HEK293 (cell line): Measurements from ENCODE around the gene CCDC149.

Experiments used
- CTCF ChIA-PET: fragments of 350-600 bp; formaldehyde crosslinking; extraction: SDS; loops from one replicate; lab custom pipeline; 2021; ENCODE audit warnings: antibody characterized with exemption; lab: Yijun Ruan, JAX
- POLR2A ChIA-PET: fragments of 300-600 bp; formaldehyde crosslinking; extraction: SDS; loops from one replicate; lab custom pipeline; 2020; ENCODE audit warnings: antibody characterized with exemption, inconsistent platforms; lab: Yijun Ruan, JAX
- H3K27ac ChIP-seq: fragments of 200-500 bp; sonication (Bioruptor generic); 2 replicates; pipeline ENCODE4 v1.5.1; 2014; ENCODE audit warnings: low read depth, low read length, control low read depth, inconsistent platforms; ENCODE audit errors: extremely low read depth
- H3K36me3 ChIP-seq, 2 experiments: fragments of 200-500 bp in 1 of 2; sonication (Bioruptor generic) in 1 of 2; 1 replicate in 1 of 2; 2 replicates in 1 of 2; pipeline ENCODE4 v1.5.1; 2014 to 2017; ENCODE audit warnings: inconsistent platforms in 2 of 2, low read length in 2 of 2; ENCODE audit not compliant: control insufficient read depth in 2 of 2, insufficient read depth in 1 of 2
- H3K4me1 ChIP-seq: fragments of 200-500 bp; sonication (Bioruptor generic); 2 replicates; pipeline ENCODE4 v1.5.1; 2014; ENCODE audit warnings: mild to moderate bottlenecking, low read length, inconsistent platforms; ENCODE audit not compliant: control insufficient read depth, insufficient read depth
- H3K4me3 ChIP-seq: 2 replicates; pipeline ENCODE4 v1.5.1; 2011; ENCODE audit warnings: low read depth, mild to moderate bottlenecking, control low read depth, low read length, moderate library complexity
- H3K9me3 ChIP-seq: fragments of 200-500 bp; sonication (Bioruptor generic); 2 replicates; pipeline ENCODE4 v1.5.1; 2014; ENCODE audit warnings: low read depth, low read length, inconsistent platforms; ENCODE audit not compliant: control insufficient read depth, insufficient read depth
- GLIS1 ChIP-seq: fragments of 450-650 bp; formaldehyde crosslinking; IDR thresholded peaks from 2 replicates; pipeline ENCODE4 v1.5.1; 2016; ENCODE audit warnings: missing biosample characterization, missing genetic modification characterization
- HOXC10 ChIP-seq: sonication (generic); formaldehyde crosslinking; IDR thresholded peaks from 2 replicates; pipeline ENCODE4 v1.8.1; 2023; ENCODE audit warnings: mild to moderate bottlenecking, missing genetic modification reagents
- KLF1 ChIP-seq: fragments of 450-650 bp; formaldehyde crosslinking; IDR thresholded peaks from 2 replicates; pipeline ENCODE4 v1.5.1; 2016; ENCODE audit warnings: missing biosample characterization, missing genetic modification characterization
- SCRT2 ChIP-seq: fragments of 450-650 bp; formaldehyde crosslinking; IDR thresholded peaks from 2 replicates; pipeline ENCODE4 v1.5.1; 2016; ENCODE audit warnings: missing biosample characterization, missing genetic modification characterization
- ZNF10 ChIP-seq: fragments of 450-650 bp; formaldehyde crosslinking; IDR thresholded peaks from 2 replicates; pipeline ENCODE4 v1.5.1; 2017; ENCODE audit warnings: missing biosample characterization, missing genetic modification characterization
- ZNF132 ChIP-seq: fragments of 450-650 bp; formaldehyde crosslinking; IDR thresholded peaks from 2 replicates; pipeline ENCODE4 v1.5.1; 2017; ENCODE audit warnings: missing biosample characterization, missing genetic modification characterization, borderline replicate concordance
- ZNF19 ChIP-seq: fragments of 450-650 bp; formaldehyde crosslinking; IDR thresholded peaks from 2 replicates; pipeline ENCODE4; 2016; ENCODE audit warnings: missing biosample characterization, missing genetic modification characterization, low read depth
- ZNF214 ChIP-seq: fragments of 450-650 bp; formaldehyde crosslinking; IDR thresholded peaks from 2 replicates; pipeline ENCODE4 v1.5.1; 2017; ENCODE audit warnings: missing biosample characterization, mild to moderate bottlenecking, missing genetic modification characterization, borderline replicate concordance
- ZNF350 ChIP-seq: fragments of 450-650 bp; formaldehyde crosslinking; IDR thresholded peaks from 2 replicates; pipeline ENCODE4 v1.5.0; 2017; ENCODE audit warnings: missing biosample characterization, mild to moderate bottlenecking, missing genetic modification characterization
- ZNF433 ChIP-seq: fragments of 450-650 bp; formaldehyde crosslinking; IDR thresholded peaks from 2 replicates; pipeline ENCODE4 v1.5.1; 2016; ENCODE audit warnings: missing biosample characterization, missing genetic modification characterization, low read depth
- TF ChIP-seq, protein P1 (sequence below): fragments of 450-650 bp; formaldehyde crosslinking; IDR thresholded peaks from 2 replicates; pipeline ENCODE4 v1.5.1; 2016; ENCODE audit warnings: missing biosample characterization, missing genetic modification characterization, low read depth
- TF ChIP-seq, protein P2 (sequence below): fragments of 450-650 bp; formaldehyde crosslinking; IDR thresholded peaks from 2 replicates; pipeline ENCODE4 v1.5.1; 2016; ENCODE audit warnings: missing biosample characterization, missing genetic modification characterization
- TF ChIP-seq, protein P3 (sequence below): fragments of 450-650 bp; formaldehyde crosslinking; IDR thresholded peaks from 2 replicates; pipeline ENCODE4 v1.5.1; 2017; ENCODE audit warnings: missing biosample characterization, missing genetic modification characterization
- TF ChIP-seq, protein P4 (sequence below): fragments of 450-650 bp; formaldehyde crosslinking; IDR thresholded peaks from 2 replicates; pipeline ENCODE4 v1.5.1; 2016; ENCODE audit warnings: missing biosample characterization, missing genetic modification characterization

The CCDC149 gene

DNA sequence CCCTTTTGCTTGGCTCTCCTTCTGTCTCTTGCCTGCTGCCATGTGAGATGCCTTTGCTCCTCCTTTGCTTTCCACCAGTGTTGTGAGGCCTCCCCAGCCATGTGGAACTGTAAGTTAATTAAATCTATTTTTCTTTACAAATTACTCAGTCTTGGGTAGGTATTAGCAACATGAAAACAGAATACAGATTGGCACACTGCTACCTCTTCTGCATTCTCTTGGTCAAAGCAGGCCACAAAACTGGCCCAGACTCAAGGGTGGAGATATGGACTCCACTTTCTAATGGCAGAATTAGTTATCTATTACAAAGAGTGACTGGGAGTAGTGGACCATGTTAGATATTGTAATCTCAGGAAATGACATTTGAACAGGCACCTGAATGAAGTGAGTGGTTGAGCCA, 21.5 kb upstream of the CCDC149 start:
- no peak overlapping the region for H3K27ac ChIP-seq

DNA sequence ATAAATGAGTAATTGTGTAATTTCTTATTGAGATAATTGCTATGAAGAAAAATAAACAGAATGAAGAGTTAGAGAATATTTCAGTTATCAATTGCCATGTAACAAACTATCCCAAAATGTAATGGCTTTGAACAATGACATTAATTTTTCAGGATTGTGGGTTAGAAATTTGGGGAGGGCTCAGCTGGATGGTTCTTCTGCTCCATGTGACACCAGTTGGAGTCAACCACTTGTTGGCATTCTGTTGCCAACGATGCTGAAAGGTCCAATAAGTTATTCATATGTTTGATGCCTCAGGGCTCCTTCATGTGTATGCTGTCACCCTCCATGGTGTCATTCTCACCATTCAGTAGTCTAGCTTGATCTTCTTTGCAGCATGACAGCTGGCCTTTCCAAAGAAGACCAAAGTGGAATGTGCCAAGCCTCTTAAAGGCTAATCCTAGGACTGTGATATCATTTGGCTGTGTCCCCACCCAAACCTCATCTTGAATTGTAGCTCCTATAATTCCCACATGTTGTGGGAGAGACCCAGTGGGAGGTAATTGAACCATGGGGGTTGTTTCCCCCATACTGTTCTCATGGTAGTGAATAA, 20.9 kb upstream of the CCDC149 start:
- H3K4me3 ChIP-seq, result no peak overlapping the region
- no peak overlapping the region for H3K27ac ChIP-seq
- CTCF ChIA-PET, result no interaction called here
- no peaks in the 10 kb centered on the region for H3K4me1 ChIP-seq
- TF ChIP-seq SCRT2 (tag by site-specific recombination), result peak; percentile 47; the same call in 1 of the 2 replicates
- TF ChIP-seq GLIS1 (tag by site-specific recombination), result no peak
- TF ChIP-seq, protein P1, sequence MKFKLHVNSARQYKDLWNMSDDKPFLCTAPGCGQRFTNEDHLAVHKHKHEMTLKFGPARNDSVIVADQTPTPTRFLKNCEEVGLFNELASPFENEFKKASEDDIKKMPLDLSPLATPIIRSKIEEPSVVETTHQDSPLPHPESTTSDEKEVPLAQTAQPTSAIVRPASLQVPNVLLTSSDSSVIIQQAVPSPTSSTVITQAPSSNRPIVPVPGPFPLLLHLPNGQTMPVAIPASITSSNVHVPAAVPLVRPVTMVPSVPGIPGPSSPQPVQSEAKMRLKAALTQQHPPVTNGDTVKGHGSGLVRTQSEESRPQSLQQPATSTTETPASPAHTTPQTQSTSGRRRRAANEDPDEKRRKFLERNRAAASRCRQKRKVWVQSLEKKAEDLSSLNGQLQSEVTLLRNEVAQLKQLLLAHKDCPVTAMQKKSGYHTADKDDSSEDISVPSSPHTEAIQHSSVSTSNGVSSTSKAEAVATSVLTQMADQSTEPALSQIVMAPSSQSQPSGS (tag by site-specific recombination), result no peak
- no peak for TF ChIP-seq ZNF350 (tag by site-specific recombination)
- TF ChIP-seq, protein P2, sequence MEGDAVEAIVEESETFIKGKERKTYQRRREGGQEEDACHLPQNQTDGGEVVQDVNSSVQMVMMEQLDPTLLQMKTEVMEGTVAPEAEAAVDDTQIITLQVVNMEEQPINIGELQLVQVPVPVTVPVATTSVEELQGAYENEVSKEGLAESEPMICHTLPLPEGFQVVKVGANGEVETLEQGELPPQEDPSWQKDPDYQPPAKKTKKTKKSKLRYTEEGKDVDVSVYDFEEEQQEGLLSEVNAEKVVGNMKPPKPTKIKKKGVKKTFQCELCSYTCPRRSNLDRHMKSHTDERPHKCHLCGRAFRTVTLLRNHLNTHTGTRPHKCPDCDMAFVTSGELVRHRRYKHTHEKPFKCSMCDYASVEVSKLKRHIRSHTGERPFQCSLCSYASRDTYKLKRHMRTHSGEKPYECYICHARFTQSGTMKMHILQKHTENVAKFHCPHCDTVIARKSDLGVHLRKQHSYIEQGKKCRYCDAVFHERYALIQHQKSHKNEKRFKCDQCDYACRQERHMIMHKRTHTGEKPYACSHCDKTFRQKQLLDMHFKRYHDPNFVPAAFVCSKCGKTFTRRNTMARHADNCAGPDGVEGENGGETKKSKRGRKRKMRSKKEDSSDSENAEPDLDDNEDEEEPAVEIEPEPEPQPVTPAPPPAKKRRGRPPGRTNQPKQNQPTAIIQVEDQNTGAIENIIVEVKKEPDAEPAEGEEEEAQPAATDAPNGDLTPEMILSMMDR, result no peak
- TF ChIP-seq KLF1 (tag by site-specific recombination), result no peak
- POLR2A ChIA-PET, result no interaction called here
- H3K36me3 ChIP-seq, result no peaks in the 10 kb centered on the region
- no peaks in the 10 kb centered on the region for H3K9me3 ChIP-seq

More for the DNA sequence above, 21.5 kb upstream of the CCDC149 start:
- Histone ChIP-seq H3K4me1 (no peaks in the 10 kb centered on the region), H3K9me3 (no peaks in the 10 kb centered on the region), H3K36me3 (no peaks in the 10 kb centered on the region), H3K4me3 (no peak overlapping the region)
- POLR2A ChIA-PET, result no interaction called here
- CTCF ChIA-PET, result no interaction called here
- no peak for TF ChIP-seq ZNF433
- no peak for TF ChIP-seq ZNF132 (tag by site-specific recombination)
- TF ChIP-seq ZNF19 (tag by site-specific recombination), result no peak
- TF ChIP-seq ZNF214 (tag by site-specific recombination), result no peak
- TF ChIP-seq, protein P3, sequence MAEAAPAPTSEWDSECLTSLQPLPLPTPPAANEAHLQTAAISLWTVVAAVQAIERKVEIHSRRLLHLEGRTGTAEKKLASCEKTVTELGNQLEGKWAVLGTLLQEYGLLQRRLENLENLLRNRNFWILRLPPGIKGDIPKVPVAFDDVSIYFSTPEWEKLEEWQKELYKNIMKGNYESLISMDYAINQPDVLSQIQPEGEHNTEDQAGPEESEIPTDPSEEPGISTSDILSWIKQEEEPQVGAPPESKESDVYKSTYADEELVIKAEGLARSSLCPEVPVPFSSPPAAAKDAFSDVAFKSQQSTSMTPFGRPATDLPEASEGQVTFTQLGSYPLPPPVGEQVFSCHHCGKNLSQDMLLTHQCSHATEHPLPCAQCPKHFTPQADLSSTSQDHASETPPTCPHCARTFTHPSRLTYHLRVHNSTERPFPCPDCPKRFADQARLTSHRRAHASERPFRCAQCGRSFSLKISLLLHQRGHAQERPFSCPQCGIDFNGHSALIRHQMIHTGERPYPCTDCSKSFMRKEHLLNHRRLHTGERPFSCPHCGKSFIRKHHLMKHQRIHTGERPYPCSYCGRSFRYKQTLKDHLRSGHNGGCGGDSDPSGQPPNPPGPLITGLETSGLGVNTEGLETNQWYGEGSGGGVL (tag by site-specific recombination), result no peak
- TF ChIP-seq, protein P4, sequence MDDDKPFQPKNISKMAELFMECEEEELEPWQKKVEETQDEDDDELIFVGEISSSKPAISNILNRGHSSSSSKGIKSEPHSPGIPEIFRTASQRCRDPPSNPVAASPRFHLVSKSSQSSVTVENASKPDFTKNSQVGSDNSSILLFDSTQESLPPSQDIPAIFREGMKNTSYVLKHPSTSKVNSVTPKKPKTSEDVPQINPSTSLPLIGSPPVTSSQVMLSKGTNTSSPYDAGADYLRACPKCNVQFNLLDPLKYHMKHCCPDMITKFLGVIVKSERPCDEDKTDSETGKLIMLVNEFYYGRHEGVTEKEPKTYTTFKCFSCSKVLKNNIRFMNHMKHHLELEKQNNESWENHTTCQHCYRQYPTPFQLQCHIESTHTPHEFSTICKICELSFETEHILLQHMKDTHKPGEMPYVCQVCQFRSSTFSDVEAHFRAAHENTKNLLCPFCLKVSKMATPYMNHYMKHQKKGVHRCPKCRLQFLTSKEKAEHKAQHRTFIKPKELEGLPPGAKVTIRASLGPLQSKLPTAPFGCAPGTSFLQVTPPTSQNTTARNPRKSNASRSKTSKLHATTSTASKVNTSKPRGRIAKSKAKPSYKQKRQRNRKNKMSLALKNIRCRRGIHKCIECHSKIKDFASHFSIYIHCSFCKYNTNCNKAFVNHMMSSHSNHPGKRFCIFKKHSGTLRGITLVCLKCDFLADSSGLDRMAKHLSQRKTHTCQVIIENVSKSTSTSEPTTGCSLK (tag by site-specific recombination), result no peak
- TF ChIP-seq HOXC10 (CRISPR knock-in tag), result no peak
- TF ChIP-seq ZNF10, result no peak
- TF ChIP-seq, all 188 proteins: peak for 0
